Measurements from ENCODE around the gene NKX3-2.

The NKX3-2 gene

DNA sequence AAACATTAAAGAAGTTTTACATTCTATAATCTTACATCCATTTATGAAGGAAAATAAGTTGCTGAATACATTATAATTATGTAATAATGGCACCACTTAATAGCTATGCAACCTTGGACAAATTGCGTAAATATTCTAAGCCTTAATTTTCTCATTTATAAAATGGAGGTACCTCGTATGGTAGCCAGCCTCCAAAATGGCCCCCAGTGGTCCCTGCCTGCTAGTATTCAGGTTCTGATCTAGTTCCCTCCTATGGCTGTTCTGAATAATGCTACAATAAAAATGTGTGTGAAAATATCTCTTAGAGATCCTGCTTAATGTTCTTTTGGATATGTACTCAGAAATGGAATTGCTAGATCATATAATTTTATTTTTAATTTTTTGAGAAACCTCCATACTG, 11.0 kb upstream of the NKX3-2 start:
- no peak for ATAC-seq (replicated peaks)
- H3K4me1 Mint-ChIP-seq (ENCODE audit: low read depth in 2 of 2), result no peaks in the 10 kb centered on the region
- H3K27me3 Mint-ChIP-seq, result peaks cover 55 to 62% of the 10 kb centered on the region in 2 donors
- no peak overlapping the region for H3K4me3 Mint-ChIP-seq
- no peaks in the 10 kb centered on the region for H3K36me3 Mint-ChIP-seq (ENCODE audit: insufficient read depth)
- DNase-seq, result no peak
- H3K9me3 Mint-ChIP-seq, result no peaks in the 10 kb centered on the region
- no peak overlapping the region for H3K27ac Mint-ChIP-seq

DNA sequence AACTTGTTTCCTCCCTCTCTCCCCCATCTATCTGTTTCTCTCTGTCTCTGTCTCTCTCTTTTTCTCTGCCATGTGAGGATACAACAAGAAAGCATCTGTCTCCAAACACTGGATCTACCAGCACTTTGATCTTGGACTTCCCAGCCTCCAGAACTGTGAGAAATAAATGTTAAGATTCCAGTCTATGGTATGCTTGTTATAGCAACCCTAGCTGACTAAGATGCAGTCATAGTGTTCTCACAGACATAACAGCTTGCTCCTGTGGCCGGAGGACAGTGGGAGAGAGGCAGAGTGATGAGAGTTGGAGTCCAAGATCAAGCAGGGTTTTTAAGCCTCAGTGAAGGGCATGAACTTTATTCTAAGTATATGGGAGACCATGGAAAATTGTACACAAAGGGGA, 8.8 kb upstream of the NKX3-2 start:
- no peak for ATAC-seq (replicated peaks)
- Mint-ChIP-seq H3K4me1 (ENCODE audit: low read depth in 2 of 2) (peaks cover 6 to 7% of the 10 kb centered on the region in 2 donors), H3K9me3 (no peaks in the 10 kb centered on the region), H3K4me3 (no peak overlapping the region), H3K27me3 (peaks cover 70 to 74% of the 10 kb centered on the region in 2 donors), H3K27ac (no peak overlapping the region), H3K36me3 (ENCODE audit: insufficient read depth) (no peaks in the 10 kb centered on the region)
- no peak for DNase-seq

DNA sequence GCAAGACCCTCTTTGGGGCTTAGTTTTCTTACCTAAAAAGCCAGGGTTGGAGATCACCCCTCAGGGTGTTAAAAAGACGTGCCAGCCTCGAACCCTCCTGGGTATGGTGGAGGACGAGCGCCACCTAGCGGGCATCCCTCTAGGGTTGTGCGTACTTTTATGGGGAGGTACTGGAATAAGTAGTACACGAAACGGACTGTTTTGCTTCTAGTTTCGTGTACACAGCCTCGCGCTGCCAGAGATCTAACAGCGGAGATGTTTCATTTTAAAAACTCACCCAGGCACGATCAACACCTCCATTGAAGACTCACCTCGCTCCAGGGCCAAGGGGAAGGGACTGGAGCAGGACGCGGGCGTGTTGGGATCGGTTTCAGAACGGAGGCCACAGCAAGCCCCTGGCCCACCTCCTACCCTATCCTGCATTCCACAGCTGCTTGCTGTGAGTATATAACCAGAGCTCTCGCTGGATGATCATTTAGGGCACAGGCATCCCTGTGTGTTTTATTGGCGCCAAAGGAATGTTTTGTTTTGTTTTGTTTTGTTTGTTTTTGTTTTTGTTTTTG, 4.8 kb upstream of the NKX3-2 start:
- Mint-ChIP-seq H3K9me3 (no peaks in the 10 kb centered on the region), H3K4me1 (ENCODE audit: low read depth in 2 of 2) (peaks cover 19 to 22% of the 10 kb centered on the region in 2 donors), H3K27me3 (peaks cover 80 to 85% of the 10 kb centered on the region in 2 donors), H3K4me3 (peak overlapping the region; percentile 50 to 56), H3K36me3 (ENCODE audit: insufficient read depth) (peaks cover 4% of the 10 kb centered on the region), H3K27ac (peak overlapping the region in 1 of 2 donors; percentile 9)
- DNase-seq, result peak; percentile 68 to 72 (median 69)
- ATAC-seq (replicated peaks), result peak; percentile 62

DNA sequence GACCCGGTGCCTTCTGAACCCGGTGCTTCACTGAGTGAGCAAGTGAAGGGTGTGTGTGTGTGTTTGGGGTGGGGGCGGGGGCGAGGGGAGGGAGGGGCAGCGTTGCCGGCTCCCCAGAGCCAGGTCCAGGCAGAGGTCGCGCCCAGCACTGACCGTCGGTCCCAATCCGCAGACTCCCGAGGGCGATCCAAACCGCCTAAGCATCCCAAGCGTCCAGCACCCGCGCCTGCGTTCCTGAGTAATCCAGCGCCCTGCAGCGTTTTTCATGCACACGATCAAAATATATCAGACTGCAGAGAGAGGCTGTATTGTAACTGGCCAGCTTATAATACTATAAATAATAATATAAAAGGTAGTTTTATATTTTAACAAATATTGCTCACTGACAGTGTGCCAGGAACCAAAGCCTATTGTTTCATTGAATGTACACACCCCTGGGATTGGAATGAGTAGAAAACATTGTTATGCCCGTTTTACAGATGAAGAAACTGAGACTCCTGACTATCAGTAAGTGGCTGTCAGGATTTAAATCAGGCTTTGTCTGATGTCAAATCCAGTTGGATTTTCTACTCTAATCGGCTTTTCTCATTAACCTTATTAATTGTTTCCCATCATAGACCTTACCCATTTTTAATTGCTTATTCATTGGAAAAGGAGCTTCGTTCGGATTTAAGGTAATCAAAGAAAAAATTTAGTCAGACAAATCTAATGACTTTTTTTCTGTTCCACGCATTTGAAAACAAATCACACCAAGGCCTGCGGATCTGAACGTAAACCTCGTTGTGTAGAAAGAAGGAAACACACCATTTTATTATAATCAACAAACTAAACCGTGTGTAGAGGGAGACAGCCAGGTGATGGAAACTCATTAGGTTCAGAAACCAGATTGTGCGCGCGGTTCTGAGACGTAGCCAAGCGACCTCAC, 4.0 kb upstream of the NKX3-2 start:
- Mint-ChIP-seq H3K27me3 (peaks cover 76 to 84% of the 10 kb centered on the region in 2 donors), H3K9me3 (no peaks in the 10 kb centered on the region), H3K36me3 (ENCODE audit: insufficient read depth) (peaks cover 4% of the 10 kb centered on the region), H3K27ac (peak overlapping the region in 1 of 2 donors; percentile 9), H3K4me1 (ENCODE audit: low read depth in 2 of 2) (peaks cover 19 to 22% of the 10 kb centered on the region in 2 donors), H3K4me3 (peak overlapping the region; percentile 75 to 77)
- DNase-seq (no peak), ATAC-seq (replicated peaks) (no peak)

GRCh38 chr4:13547485-13548041, 3.3 kb upstream of the NKX3-2 start:
- DNase-seq (peak in 1 of 3 experiments; percentile 34), ATAC-seq (replicated peaks) (peak; percentile 51)
- Mint-ChIP-seq H3K36me3 (ENCODE audit: insufficient read depth) (peaks cover 8% of the 10 kb centered on the region), H3K9me3 (no peaks in the 10 kb centered on the region), H3K27me3 (peaks cover 76 to 86% of the 10 kb centered on the region in 2 donors), H3K4me1 (ENCODE audit: low read depth in 2 of 2) (peaks cover 22 to 25% of the 10 kb centered on the region in 2 donors), H3K4me3 (peak overlapping the region; percentile 75 to 77), H3K27ac (no peak overlapping the region)

- Mint-ChIP-seq H3K36me3 (ENCODE audit: insufficient read depth) (peaks cover 9% of the 10 kb centered on the region), H3K9me3 (no peaks in the 10 kb centered on the region), H3K27me3 (peaks cover 72 to 88% of the 10 kb centered on the region in 2 donors), H3K4me3 (peak overlapping the region; percentile 75 to 77), H3K27ac (no peak overlapping the region), H3K4me1 (ENCODE audit: low read depth in 2 of 2) (peaks cover 22 to 25% of the 10 kb centered on the region in 2 donors)
- peak; percentile 11 for ATAC-seq (replicated peaks)
- DNase-seq, result no peak
Observed at GRCh38 chr4:13546941-13547484, 2.7 kb upstream of the NKX3-2 start.

- Mint-ChIP-seq H3K27me3 (peaks cover 72 to 88% of the 10 kb centered on the region in 2 donors), H3K27ac (no peak overlapping the region), H3K36me3 (ENCODE audit: insufficient read depth) (peaks cover 15% of the 10 kb centered on the region)
Observed at GRCh38 chr4:13546142-13546940, 2.0 kb upstream of the NKX3-2 start.

DNA sequence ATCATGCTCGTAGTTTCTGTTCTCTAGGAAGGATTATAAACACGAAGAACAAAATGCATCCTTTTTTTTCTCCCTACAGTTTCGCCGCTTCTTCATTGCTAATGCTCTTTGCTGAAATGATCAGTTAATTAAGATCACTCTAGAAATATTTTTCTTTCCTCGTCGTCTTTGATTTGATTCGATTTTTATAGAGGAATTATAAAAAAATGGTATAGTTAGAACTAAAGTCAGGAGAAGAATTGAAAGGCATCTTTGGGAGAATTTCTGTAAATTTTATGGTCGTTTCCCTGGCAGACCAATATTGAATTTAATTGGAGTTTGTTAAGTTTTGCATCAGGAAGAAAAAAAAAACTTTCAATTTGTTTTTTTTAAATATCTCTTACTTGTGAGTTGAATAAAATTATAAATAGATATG, 1.1 kb upstream of the NKX3-2 start:
- Mint-ChIP-seq H3K9me3 (no peaks in the 10 kb centered on the region), H3K27ac (no peak overlapping the region), H3K27me3 (peaks cover 72 to 88% of the 10 kb centered on the region in 2 donors), H3K36me3 (ENCODE audit: insufficient read depth) (peaks cover 15% of the 10 kb centered on the region), H3K4me3 (peak overlapping the region; percentile 80 to 83), H3K4me1 (ENCODE audit: low read depth in 2 of 2) (peaks cover 28 to 29% of the 10 kb centered on the region in 2 donors)
- no peak for ATAC-seq (replicated peaks)
- DNase-seq, result no peak

More at GRCh38 chr4:13546142-13546940, 2.0 kb upstream of the NKX3-2 start:
- Mint-ChIP-seq H3K4me3 (peak overlapping the region; percentile 75 to 77), H3K4me1 (ENCODE audit: low read depth in 2 of 2) (peaks cover 22 to 28% of the 10 kb centered on the region in 2 donors), H3K9me3 (no peaks in the 10 kb centered on the region)
- DNase-seq (no peak), ATAC-seq (replicated peaks) (no peak)

DNA sequence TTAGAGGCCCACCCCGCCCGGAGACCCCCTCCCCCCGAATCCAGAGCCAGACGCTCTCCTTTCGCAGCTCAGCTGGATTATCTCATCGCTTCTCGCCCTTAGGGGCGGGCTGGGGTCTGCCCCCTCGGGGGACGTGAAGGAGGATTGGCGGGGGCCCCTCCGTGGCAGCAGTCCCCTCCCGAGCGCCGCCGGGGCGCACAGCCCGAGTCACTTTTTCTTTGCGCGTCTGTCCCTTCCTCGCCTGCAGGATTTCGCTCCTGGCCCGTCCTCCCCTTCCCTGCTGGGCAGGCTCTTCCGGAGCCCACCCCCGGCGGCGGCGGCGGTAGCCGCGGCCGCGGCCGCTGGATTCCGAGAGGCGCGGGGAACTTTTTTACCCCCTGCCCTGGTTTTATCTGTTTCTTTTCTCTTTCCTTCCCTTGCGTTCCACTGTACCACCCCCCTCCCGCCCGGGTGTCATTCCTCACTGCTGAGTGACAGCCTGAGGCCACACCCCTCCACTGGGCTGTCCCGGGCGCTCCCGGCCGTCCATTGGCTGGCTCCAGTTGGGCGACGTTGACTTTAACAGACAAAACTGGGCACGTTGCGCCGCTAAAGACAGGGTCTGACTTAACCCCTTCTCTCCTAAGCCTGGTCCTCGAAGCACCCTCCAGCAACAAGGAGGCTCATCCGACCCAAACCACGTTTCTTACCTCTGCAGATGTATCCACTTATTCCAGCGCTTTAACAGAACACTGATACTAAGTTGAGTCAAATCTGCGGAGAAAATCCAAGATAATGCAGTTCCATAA, 492 bp upstream of the NKX3-2 start:
- DNase-seq (no peak), ATAC-seq (replicated peaks) (peak; percentile 19)
- H3K4me1 Mint-ChIP-seq (ENCODE audit: low read depth in 2 of 2), result peaks cover 28 to 29% of the 10 kb centered on the region in 2 donors
- H3K27me3 Mint-ChIP-seq, result peaks cover 72 to 88% of the 10 kb centered on the region in 2 donors
- no peaks in the 10 kb centered on the region for H3K9me3 Mint-ChIP-seq
- peaks cover 15% of the 10 kb centered on the region for H3K36me3 Mint-ChIP-seq (ENCODE audit: insufficient read depth)
- H3K27ac Mint-ChIP-seq, result no peak overlapping the region
- H3K4me3 Mint-ChIP-seq, result peak overlapping the region; percentile 80 to 83

DNA sequence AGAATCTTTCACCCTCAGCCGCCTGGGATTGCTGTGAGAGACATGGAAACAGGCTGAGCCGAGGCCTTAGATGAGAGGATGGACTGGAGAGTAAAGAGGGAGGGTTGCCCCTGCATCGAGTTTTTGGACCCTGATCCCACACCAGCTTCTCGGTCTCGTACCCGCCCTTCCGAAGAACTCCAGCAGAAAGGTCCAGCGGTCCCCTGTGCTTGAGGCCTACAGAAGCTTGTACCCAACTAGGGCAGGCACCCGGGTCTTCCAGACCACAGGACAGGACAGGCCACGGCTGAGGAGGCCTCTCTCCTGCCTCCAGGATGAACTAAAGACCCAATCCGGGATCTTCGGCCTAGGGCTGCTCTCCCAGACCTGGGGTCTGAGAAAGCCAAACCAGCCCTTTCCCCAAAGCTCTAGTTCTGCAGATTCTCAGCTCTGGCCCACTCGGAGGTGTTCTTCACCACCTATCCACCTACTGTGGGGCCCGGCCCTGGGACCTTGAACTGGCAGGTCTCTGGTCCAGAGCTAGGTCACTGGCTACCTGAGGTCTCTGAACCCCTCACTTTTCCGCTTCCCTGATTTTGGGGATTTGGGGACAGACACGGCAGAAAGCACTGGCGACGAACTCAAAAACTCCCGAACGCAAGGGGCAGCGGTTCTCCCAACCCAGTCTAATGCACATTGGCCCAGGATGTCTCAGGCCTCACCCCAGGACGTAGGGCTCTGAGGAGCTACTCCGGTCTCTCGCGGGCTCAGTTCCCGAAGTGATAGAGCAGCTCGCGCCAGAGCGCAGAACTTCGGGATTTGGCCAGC, 1.1 kb downstream of the NKX3-2 start:
- H3K27ac Mint-ChIP-seq, result no peak overlapping the region

DNA sequence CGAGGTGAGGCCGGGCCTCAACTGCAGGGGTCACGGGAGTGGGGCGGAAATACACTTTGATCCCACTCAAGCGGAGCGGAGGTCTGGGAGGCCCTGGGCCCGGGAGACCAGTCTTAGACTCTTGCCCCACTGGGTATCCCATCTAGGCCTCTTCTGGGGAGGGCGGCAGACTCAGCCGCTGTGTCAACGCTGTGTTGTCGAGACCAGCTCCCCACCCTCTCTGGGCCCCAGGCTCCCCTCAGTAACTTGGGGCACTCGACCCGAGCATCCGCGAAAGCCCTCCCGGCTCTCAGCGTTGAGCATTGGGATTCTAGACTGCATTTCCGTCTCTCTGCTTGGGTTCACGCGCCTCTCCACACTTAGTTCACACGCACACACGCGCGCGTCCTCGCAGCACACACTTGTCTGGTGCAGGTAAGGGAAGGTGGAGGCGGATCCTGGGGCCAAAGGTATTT, 1.7 kb downstream of the NKX3-2 start:
- peaks cover 24% of the 10 kb centered on the region for H3K36me3 Mint-ChIP-seq (ENCODE audit: insufficient read depth)
- no peak for DNase-seq
- peaks cover 78 to 94% of the 10 kb centered on the region in 2 donors for H3K27me3 Mint-ChIP-seq
- peaks cover 2 to 11% of the 10 kb centered on the region in 2 donors for H3K9me3 Mint-ChIP-seq
- H3K4me3 Mint-ChIP-seq, result peak overlapping the region in 1 of 2 donors; percentile 51
- H3K27ac Mint-ChIP-seq, result no peak overlapping the region
- H3K4me1 Mint-ChIP-seq (ENCODE audit: low read depth in 2 of 2), result peaks cover 28 to 29% of the 10 kb centered on the region in 2 donors
- ATAC-seq (replicated peaks), result no peak

More for the DNA sequence above, 1.1 kb downstream of the NKX3-2 start:
- ATAC-seq (replicated peaks) (no peak), DNase-seq (no peak)
- Mint-ChIP-seq H3K4me1 (ENCODE audit: low read depth in 2 of 2) (peaks cover 25 to 29% of the 10 kb centered on the region in 2 donors), H3K4me3 (peak overlapping the region in 1 of 2 donors; percentile 58), H3K36me3 (ENCODE audit: insufficient read depth) (peaks cover 22% of the 10 kb centered on the region), H3K27me3 (peaks cover 74 to 88% of the 10 kb centered on the region in 2 donors), H3K9me3 (peaks cover 2 to 8% of the 10 kb centered on the region in 2 donors)
